A204.1 (cell line): ENCODE results near the gene ACTRT2.

Experiments
- FAIRE-seq: peaks from 2 replicates; lab custom pipeline; 2012; peaks lifted over from hg19 to GRCh38; lab: Jason Lieb, UNC

ACTRT2 gene

GRCh38 chr1:2983706-2984398, 37.4 kb upstream of the ACTRT2 start:
- no peak for FAIRE-seq

GRCh38 chr1:2984399-2985061, 36.7 kb upstream of the ACTRT2 start:
- no peak for FAIRE-seq

- FAIRE-seq, result no peak
Observed at GRCh38 chr1:2985067-2985561, 36.2 kb upstream of the ACTRT2 start.

GRCh38 chr1:2985694-2986548, 35.3 kb upstream of the ACTRT2 start:
- no peak for FAIRE-seq

- no peak for FAIRE-seq
Observed at GRCh38 chr1:2986549-2987305, 34.5 kb upstream of the ACTRT2 start.

DNA sequence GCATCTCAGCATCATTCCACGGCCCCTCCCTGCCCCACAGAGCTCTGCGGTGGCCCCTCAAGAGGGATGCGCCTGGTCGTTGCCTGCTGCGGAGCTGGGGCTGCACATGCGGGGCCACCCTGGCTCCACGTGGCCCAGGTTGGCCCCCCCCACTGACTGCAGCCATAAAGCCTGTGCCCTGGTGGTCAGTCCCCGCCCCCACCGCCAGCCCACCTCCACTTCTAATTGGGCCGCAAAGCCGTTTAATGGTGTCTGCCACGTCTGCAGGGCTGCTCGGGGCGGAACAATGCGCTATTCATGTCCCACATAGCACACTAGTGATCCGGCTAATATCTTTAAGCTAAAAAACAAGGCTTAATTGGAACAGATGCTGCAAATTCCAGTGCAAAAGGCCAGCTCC, 33.5 kb upstream of the ACTRT2 start:
- no peak for FAIRE-seq

DNA sequence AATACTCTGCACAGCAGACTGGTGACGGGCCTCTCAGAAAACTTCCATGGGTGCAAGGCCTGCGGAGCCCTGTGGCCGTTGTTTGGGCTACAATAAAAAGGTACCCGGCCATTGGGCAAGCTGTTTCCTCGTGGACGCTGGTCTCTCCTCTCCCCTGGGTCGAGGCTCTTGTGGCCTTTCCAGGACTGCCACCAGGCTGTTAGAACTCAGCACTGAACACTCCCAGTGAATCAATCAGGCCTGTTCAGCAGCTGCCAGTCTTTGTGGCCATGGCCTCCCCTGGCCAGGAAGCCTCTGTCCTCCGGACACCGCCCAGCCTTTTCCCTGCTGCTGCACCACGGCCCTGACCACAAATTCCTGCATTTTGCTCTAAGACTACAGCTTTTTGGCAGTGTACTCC, 33.0 kb upstream of the ACTRT2 start:
- no peak for FAIRE-seq

DNA sequence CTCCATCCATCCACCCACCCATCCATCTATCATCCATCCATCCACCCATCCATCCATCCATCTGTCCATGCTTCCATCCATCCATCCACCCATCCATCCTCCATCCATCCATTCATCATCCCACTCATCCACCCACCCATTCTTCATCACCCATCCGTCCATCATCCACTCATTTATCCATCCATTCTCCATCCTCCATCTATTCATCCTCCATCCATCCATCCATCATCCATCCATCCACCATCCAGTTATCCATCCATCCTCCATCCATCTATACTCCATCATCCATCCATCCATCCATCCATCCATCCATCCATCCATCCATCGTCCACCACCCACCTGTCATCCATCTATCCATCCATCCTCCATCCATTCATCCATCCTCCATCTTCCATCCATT, 32.1 kb upstream of the ACTRT2 start:
- no peak for FAIRE-seq

GRCh38 chr1:2989976-2990375, 31.3 kb upstream of the ACTRT2 start:
- no peak for FAIRE-seq

DNA sequence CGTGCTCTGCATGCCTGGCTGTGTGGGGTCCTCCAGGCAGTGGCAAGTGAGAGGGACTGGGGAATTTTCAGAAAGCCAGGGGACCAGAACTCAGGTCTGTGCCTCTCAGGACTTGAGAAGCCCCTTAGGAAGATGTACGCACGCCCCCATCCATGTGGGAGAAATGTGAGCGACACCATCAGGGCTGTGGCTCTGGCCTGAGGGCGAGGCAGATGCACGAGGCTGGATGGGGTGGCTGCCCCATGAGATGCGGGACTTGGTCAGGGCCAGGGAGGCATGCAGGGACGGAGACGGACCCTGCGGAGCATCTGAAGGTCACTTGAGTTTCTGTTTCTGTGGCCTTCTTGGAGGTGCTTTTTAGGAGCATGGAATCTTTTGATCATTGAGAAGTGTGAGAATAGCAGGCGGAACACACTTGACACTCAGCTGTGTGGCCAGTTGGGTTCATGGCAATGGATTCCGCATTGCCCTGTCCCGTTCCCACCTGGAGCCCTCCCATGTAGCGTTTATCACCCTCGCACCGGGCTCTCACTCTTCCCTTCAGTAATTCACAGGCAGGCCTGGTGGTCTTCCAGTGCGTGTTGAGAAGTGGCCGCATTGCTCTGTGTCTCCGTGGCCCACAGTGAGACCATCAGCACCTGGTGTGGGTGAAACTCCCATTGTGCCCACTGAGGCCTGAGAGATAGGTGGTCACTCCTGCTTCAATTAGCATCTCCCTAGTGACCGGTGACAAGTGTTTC, 30.7 kb upstream of the ACTRT2 start:
- no peak for FAIRE-seq

GRCh38 chr1:2991753-2992495, 29.3 kb upstream of the ACTRT2 start:
- no peak for FAIRE-seq

- FAIRE-seq, result no peak
Observed at GRCh38 chr1:2998503-2999100, 22.7 kb upstream of the ACTRT2 start.

- no peak for FAIRE-seq
Observed at GRCh38 chr1:2999138-2999537, 22.1 kb upstream of the ACTRT2 start.

DNA sequence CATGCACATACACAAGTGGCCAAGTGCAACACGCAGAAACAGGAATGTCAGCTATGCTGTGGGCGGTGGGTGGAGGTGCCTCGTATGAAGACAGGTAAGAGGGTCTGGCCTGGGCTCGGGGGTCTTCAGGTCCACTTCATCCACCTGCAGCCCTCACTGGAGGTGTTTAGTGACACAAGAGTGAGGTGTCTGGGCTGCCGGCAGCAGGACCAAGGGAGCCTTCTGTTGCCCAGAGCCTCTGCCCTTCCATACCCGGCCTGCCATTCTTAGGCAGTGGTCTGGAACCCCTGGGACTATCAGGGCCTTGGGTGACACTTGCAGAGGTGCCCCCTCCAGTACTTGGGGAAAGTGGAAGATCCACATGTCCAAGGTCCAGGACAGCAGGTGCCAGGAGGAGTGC, 21.7 kb upstream of the ACTRT2 start:
- FAIRE-seq, result no peak

DNA sequence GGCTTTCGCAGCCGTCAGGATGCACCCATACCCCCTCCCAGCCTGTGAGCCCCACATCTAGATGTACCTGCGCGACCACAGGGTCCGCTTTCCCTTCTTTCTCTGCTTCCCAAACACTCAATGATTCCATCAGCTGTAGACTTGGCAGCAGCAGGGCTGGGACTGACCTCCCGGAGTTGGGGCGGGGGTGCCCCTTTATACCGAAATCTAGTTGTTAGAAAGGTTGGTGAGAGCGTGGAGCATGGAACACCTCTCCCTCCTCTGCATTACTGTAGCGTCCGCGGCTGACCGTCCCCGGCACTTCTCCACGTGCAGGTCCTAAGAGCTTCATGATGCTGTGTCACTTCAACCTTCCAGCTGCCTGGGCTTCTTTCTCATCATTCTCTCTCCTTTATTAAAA, 21.1 kb upstream of the ACTRT2 start:
- FAIRE-seq, result no peak

DNA sequence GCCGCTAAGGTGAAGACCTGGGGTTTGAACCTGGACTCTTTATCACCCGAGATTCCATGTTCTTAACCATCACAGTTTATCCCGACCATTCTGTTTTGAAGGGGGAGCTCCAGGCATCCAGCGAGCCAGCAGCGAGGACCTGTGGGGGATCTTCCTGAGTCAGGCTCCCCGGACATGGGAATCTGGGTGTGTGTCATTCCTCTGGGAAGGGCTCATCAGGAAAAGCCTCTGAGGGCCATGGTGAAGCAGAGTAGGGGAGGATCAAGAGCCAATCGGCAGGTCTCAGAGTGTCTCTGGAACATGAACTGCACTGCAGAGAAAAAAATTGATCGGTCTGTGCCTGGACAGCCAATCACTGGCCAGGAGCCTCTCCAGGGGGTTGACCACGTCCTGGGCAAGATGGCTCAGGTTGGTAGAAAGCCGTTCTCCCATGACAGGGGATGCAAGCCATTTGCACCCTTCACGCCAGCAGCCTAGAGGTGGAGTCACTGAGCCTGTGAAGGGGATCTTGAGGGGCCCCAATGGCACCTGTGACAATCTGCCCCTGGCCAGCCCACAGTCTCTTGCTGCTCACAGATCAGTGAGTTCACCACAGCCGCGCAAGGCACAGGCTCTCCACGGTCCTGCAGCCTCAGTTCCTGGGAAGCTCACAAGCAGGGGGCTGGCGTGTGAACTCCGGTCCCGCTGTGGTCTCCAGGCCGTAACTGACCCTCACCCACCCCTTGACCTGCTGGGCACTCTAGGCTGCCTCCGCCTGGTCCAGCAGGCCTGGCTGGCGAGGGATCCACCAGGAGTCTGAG, 20.4 kb upstream of the ACTRT2 start:
- FAIRE-seq, result no peak

DNA sequence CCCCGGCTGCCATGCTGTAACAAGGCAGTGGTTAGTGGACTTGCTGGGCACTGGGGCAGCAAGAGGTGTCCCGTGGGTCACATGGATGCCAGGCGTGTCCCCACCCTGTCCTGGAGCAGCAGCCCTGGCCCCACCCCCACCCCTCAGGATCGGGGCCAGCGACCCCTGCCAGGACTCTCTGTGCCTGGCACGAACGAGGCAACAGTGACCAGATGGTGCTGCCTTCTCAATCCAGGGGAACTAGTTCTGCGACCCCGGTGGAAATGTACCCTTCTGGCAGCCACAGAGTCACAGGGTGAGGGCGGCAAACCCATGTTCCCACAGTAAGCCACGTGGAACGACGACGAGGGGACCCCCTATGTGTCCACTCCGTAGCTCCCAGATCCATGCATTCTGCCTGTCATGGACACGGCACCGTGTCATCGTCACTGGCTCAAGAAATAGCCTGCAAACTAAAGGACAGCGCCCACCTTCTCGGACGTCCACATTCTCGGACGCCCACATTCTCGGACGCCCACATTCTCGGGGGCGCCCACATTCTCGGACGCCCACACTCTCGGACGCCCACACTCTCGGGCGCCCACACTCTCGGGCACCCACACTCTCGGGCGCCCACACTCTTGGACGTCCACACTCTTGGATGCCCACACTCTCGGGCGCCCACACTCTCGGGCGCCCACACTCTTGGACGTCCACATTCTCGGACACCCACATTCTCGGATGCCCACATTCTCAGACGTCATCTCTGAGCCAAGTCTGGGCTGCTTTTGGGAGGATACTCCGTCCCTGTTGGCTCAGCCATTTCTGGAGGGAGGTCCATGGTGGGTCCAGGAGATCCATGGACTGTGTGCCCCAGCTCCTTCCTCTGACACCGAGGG, 19.6 kb upstream of the ACTRT2 start:
- no peak for FAIRE-seq

DNA sequence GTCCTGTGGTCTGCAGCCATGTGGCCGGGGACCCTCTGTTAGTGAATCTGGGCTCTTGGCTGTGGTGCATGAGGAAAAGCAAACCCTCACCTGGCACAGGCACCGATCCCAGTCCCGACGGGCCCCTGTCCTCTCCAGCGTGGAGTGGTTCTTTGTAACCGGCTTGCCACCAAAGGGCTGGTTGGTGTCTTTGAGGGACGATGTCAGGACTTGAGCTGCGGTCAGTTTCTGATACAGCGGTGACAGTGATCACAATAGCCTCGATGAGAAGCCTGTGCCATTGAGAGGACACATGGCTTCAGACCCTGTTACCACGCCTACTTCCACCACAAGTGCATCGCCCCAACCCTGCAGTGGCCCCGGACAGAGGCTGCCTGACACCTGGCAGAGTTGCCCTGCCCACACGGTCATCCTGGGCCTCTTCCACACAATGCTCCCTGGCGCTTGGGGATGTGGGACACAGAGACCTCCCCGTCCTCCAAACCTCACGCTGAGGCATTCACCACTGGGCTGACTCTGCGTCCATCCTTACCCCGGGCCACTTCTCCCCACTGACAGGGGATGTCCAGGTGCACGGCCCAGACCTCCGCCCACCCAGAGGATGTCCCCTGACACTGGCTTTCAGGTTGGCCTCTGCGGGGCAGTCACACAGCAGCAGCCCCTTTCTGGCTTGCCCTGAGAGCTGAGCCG, 18.8 kb upstream of the ACTRT2 start:
- FAIRE-seq, result no peak
